Ishikawa (cell line): ENCODE measurements around the gene IP6K1.

Source experiments
- CEBPB ChIP-seq: IDR thresholded peaks from 2 replicates; pipeline ENCODE4 v1.6.1; 2012
- CREB1 ChIP-seq: IDR thresholded peaks from 2 replicates; pipeline ENCODE4 v1.6.1; 2012; ENCODE audit warnings: low read depth
- EGR1 ChIP-seq: IDR thresholded peaks from 2 replicates; pipeline ENCODE4 v1.6.1; 2012
- EP300 ChIP-seq: IDR thresholded peaks from 2 replicates; pipeline ENCODE4 v1.6.1; 2012; ENCODE audit warnings: borderline replicate concordance
- FOXM1 ChIP-seq: IDR thresholded peaks from 2 replicates; pipeline ENCODE4 v1.6.1; 2012; ENCODE audit warnings: low read depth, borderline replicate concordance
- NFIC ChIP-seq: IDR thresholded peaks from 2 replicates; pipeline ENCODE4 v1.6.1; 2012
- RAD21 ChIP-seq: IDR thresholded peaks from 2 replicates; pipeline ENCODE4 v1.6.1; 2012; ENCODE audit warnings: low read depth
- TAF1 ChIP-seq: IDR thresholded peaks from 2 replicates; pipeline ENCODE4 v1.6.1; 2012; ENCODE audit warnings: low read depth, mild to moderate bottlenecking
- TCF12 ChIP-seq: IDR thresholded peaks from 2 replicates; pipeline ENCODE4 v1.6.1; 2012; ENCODE audit warnings: low read depth
- TEAD4 ChIP-seq: IDR thresholded peaks from 2 replicates; pipeline ENCODE4 v1.6.1; 2012
- YY1 ChIP-seq: IDR thresholded peaks from 2 replicates; pipeline ENCODE4 v1.6.1; 2012; ENCODE audit warnings: low read depth
- ZBTB7A ChIP-seq: IDR thresholded peaks from 2 replicates; pipeline ENCODE4 v1.6.1; 2012; ENCODE audit warnings: low read depth
- TF ChIP-seq, protein P1 (sequence below): IDR thresholded peaks from 2 replicates; pipeline ENCODE4 v1.6.1; 2012
- TF ChIP-seq, protein P2 (sequence below): IDR thresholded peaks from 2 replicates; pipeline ENCODE4 v1.6.1; 2012; ENCODE audit warnings: low read depth, mild to moderate bottlenecking
- TF ChIP-seq, protein P3 (sequence below): IDR thresholded peaks from 2 replicates; pipeline ENCODE4 v1.6.1; 2012

The IP6K1 gene

DNA sequence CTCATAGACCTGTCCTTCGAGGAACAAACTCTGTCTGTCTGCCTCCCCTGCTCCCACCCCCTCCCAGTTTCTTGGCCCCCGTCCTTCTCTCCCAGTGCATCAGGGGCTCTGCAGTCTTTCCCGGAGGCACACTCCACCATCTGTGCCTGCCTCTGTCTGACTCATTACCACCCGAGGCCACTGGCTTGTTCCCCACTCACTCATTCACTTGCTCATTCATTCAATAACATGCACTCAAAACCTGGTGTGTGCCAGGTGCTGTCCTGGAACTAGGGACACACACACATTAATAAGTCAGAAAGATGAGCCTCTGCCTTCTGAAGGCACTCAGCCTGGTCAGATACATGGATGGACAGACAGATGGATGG is 79.2 kb downstream of the IP6K1 start:
- TF ChIP-seq CREB1 (no peak), FOXM1 (no peak), TCF12 (no peak), TEAD4 (no peak), EP300 (no peak), TAF1 (no peak), YY1 (no peak), EGR1 (no peak)
- TF ChIP-seq, protein P1, sequence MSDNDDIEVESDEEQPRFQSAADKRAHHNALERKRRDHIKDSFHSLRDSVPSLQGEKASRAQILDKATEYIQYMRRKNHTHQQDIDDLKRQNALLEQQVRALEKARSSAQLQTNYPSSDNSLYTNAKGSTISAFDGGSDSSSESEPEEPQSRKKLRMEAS = no peak

DNA sequence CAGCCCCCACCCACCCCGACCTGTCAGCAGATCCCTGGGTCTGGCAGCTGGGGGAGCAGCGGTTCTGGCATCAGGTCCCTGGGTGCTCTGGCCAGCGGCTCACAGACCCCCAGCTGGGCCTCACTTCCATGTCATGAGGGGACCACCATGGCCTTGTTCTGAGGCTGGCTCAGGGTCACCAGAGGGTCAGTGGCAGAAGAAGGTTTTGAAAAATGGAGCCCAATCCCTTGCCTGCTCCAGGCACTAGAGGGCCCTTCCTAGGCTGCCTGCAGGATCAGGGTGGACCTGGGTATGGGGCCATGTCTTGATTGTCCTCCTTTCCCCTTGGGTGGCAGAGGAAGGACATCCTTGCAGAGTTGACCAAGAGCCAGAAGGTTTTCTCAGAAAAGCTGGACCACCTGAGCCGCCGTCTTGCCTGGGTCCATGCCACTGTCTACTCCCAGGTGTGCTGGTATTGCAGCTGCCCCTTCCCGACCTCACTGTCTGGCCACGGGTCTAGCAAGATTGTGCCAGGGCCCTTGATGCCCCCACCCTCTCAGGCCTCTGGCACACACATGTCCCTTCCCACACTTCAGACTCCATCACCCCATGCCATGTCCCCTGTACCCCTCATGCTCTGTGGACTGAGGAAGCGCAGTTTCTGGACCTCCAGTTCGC is 79.8 kb downstream of the IP6K1 start:
- no peak for TF ChIP-seq CREB1
- no peak for TF ChIP-seq RAD21
- TF ChIP-seq ZBTB7A = no peak
- TF ChIP-seq, protein P2, sequence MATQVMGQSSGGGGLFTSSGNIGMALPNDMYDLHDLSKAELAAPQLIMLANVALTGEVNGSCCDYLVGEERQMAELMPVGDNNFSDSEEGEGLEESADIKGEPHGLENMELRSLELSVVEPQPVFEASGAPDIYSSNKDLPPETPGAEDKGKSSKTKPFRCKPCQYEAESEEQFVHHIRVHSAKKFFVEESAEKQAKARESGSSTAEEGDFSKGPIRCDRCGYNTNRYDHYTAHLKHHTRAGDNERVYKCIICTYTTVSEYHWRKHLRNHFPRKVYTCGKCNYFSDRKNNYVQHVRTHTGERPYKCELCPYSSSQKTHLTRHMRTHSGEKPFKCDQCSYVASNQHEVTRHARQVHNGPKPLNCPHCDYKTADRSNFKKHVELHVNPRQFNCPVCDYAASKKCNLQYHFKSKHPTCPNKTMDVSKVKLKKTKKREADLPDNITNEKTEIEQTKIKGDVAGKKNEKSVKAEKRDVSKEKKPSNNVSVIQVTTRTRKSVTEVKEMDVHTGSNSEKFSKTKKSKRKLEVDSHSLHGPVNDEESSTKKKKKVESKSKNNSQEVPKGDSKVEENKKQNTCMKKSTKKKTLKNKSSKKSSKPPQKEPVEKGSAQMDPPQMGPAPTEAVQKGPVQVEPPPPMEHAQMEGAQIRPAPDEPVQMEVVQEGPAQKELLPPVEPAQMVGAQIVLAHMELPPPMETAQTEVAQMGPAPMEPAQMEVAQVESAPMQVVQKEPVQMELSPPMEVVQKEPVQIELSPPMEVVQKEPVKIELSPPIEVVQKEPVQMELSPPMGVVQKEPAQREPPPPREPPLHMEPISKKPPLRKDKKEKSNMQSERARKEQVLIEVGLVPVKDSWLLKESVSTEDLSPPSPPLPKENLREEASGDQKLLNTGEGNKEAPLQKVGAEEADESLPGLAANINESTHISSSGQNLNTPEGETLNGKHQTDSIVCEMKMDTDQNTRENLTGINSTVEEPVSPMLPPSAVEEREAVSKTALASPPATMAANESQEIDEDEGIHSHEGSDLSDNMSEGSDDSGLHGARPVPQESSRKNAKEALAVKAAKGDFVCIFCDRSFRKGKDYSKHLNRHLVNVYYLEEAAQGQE = no peak
- TF ChIP-seq, protein P3, sequence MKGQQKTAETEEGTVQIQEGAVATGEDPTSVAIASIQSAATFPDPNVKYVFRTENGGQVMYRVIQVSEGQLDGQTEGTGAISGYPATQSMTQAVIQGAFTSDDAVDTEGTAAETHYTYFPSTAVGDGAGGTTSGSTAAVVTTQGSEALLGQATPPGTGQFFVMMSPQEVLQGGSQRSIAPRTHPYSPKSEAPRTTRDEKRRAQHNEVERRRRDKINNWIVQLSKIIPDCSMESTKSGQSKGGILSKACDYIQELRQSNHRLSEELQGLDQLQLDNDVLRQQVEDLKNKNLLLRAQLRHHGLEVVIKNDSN = no peak
- TF ChIP-seq TEAD4 = no peak
- no peak for TF ChIP-seq TCF12
- no peak for TF ChIP-seq TAF1
- no peak for TF ChIP-seq FOXM1
- no peak for TF ChIP-seq NFIC
- TF ChIP-seq, protein P1 = no peak
- no peak for TF ChIP-seq EP300

DNA sequence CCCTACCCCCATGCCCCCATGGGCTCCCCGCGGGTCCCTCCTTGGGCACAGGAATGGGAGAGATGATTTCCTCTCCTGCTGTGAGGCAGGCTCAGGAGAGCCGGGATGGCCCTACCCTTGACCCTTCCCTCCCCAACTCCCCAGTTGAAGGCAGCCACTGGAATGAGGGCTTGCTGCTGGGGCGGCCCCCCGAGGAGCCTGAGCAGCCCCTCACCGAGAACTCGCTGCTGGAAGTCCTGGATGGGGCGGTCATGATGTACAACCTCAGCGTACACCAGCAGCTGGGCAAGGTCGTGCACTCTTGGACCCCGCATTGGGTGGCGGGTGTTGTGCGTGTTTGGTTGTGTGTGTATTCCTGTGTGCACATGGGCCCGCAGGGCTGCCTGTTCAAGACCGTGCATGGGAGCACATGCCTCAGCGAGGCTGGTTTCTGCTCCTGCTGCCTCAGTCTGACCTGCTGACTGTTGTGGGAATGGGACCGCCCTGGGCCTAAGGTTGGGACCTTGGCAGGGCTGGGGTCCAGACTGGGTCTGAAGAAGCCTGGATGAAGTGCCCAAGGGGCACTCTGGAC is 80.9 kb downstream of the IP6K1 start:
- TF ChIP-seq, protein P3 = no peak
- no peak for TF ChIP-seq TAF1

DNA sequence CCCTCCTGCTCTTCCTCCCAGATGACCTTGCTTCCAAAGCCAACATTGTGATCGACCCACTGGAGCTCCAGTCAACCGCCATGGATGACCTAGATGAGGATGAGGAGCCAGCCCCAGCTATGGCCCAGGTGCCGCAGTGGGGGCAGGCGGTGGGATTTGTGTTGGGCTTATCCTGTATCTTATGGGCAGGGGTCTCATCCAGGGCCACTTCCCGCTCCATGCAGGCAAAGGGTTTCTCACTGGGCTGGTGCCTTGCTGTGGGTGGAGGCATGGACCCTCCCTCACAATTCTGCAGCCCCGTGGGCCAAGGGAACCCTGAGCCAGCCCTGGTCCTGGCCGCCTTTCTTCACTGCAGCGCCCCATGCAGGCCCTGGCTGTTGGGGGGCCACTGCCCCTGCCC is 81.7 kb downstream of the IP6K1 start:
- TF ChIP-seq RAD21 (no peak), TEAD4 (no peak), FOXM1 (no peak), CREB1 (no peak), TCF12 (no peak), EGR1 (no peak), EP300 (no peak), TAF1 (no peak), NFIC (no peak), CEBPB (no peak), ZBTB7A (no peak), YY1 (no peak)
- TF ChIP-seq, protein P3 = no peak
- TF ChIP-seq, protein P1 = no peak
- TF ChIP-seq, protein P2 = no peak

DNA sequence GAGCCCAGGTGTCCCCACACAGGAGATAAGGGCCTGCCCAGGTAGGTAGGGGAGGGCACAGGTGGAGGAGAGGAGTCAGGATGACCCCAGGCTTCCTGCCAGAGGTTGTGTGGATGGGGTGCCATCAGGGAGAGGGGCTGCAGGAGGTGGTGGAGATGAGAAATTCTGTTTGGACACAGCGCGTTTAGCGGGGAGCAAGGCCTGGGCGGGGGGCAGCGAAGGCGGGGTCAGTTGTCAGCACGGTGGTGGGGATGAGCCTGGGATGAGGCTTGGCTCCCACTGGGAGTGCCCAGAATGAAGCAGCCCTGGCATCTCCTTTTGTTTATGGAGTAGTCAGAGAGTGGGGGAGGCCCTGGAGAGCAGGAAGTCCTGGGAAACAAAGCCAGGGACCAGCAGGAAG is 82.4 kb downstream of the IP6K1 start:
- TF ChIP-seq NFIC (no peak), YY1 (no peak)
